ENCODE data around the gene CRADD.
A peak's percentile ranks its signal among the peaks of the same experiment; 100 is the strongest.

The CRADD gene

DNA sequence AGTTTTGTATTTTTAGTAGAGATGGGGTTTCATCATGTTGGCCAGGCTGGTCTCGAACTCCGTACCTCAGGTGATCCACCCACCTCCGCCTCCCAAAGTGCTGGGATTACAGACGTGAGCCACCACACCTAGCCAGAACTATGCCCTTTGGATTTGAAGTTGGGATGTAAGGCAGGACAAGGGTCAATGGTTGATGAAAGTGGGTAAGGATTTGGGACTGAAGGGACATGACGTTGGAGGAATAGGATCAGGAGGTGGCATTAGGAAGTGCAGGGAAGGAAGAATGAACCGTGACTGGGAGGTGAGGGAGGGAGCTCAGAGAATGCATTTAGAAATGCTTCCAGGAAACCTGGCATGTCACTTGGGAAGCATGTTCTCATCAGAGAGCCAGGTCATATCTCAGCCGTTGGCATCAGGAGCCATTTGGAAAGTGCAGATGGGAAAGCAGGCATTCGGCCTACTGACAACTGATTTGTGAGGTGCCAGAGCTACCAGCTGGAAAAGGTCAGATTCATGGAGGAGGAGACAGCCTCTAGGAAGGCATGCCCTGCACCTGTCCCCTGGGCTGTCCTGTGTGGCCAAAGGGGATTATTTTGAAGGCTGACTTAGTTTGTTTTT, 2.2 kb downstream of the CRADD start:
- no peak overlapping the region for H3K4me3 ChIP-seq (replicated peaks; ENCODE audit: low read depth, low read length)
- no peak for TF ChIP-seq CTCF (IDR thresholded peaks at IDR 0.05; ENCODE audit: low read length, missing control alignments)
- DNase-seq (ENCODE audit: low read depth), result no peak

DNA sequence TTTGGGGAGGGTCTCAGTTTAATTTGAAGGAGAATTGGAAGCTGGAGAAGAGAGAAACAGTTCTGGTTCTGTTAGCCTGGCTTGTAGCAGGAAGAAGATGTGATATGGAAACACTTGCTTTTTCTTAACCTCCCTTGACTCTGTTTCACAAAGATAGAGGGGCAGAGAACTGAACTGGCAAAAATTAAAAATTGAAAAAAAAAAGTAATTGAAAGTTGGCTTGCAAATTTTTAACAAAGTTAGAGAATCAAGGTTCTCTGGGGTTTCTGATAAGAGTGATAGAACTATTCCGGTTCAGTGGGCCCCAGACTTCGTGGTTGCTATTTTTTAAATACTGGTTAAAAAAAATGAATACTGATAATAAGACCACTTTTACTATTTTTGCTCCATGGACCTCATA, 2.8 kb downstream of the CRADD start:
- no peak overlapping the region for H3K4me3 ChIP-seq (replicated peaks; ENCODE audit: low read depth, low read length)
- TF ChIP-seq CTCF (IDR thresholded peaks at IDR 0.05; ENCODE audit: low read length, missing control alignments), result no peak
- no peak for DNase-seq (ENCODE audit: low read depth)

- TF ChIP-seq CTCF (IDR thresholded peaks at IDR 0.05; ENCODE audit: low read length, missing control alignments), result no peak
- DNase-seq (ENCODE audit: low read depth), result no peak
Measured at GRCh38 chr12:93682846-93683261, 5.7 kb downstream of the CRADD start.

DNA sequence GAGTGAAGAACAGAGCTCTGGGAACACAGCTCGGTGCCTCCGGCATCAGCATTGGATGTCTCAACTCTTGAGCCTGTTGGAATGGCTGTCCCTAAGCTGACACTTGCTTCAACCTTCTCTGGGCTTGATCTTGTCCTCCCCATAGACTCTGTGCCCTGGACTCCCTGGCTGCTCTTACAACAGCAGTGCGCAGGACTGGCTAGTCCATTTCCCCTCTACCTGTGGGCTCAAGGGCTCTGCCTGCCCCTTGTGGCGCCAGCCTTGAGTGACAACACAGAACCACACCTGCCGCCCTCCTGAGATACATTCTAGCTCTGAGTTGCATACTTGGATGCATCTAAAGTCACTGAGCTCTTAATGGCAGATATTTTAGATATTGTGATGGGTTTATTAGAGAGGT, 6.2 kb downstream of the CRADD start:
- no peak overlapping the region for H3K4me3 ChIP-seq (replicated peaks; ENCODE audit: low read depth, low read length)
- DNase-seq (ENCODE audit: low read depth), result no peak
- TF ChIP-seq CTCF (IDR thresholded peaks at IDR 0.05; ENCODE audit: low read length, missing control alignments), result no peak

More at GRCh38 chr12:93682846-93683261, 5.7 kb downstream of the CRADD start:
- no peak overlapping the region for H3K4me3 ChIP-seq (replicated peaks; ENCODE audit: low read depth, low read length)

GRCh38 chr12:93684716-93685115, 7.5 kb downstream of the CRADD start:
- TF ChIP-seq CTCF (IDR thresholded peaks at IDR 0.05; ENCODE audit: low read length, missing control alignments), result no peak
- peak; percentile 23 for DNase-seq (ENCODE audit: low read depth)
- no peak overlapping the region for H3K4me3 ChIP-seq (replicated peaks; ENCODE audit: low read depth, low read length)

DNA sequence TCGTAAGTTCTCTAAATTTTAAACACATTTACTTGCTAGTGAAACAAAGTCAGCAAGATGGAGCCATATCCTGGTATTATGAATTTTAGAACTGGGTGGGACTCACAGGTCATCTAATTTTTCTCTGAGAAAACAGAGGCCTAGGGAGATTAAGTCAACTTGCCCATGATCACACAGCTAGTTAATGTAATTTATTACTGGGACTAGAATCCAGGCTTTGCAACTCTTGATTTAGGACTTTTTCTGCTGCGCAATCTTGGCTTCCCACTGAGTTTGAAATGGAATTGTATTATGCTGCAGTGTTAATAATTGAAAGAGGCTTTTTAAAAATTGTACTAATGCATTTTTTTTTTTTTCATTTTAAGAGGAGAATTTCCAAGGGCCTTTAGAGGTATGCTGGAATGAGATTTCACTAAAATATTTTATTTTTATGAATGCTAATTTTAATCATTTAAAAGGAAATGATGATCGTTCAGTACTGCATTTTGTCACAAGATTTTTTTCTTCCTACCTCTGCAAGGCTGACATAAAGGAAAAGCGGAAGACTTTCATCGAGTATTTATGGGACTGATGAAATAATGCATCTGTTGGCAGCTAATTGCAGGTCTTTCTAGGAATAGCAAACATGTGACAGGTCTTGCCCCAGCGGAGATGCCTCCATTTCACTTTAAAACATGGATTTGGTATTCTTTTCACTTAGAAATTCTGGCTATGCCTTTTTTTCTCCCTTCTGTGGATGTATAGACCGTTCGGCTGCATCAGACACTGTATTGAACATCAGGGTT, 9.6 kb downstream of the CRADD start:
- no peak for TF ChIP-seq CTCF (IDR thresholded peaks at IDR 0.05; ENCODE audit: low read length, missing control alignments)
- no peak overlapping the region for H3K4me3 ChIP-seq (replicated peaks; ENCODE audit: low read depth, low read length)
- DNase-seq (ENCODE audit: low read depth), result no peak
